Measurements from ENCODE around the gene STYXL1.

STYXL1 gene

GRCh38 chr7:75967487-75967997 lies 80.3 kb downstream of the STYXL1 start:
- H3K4me3 ChIP-seq (replicated peaks; ENCODE audit: low read depth, low read length) = no peak overlapping the region
- no peak for TF ChIP-seq CTCF (IDR thresholded peaks at IDR 0.05; ENCODE audit: low read length, missing control alignments)
- DNase-seq (ENCODE audit: low read depth) = no peak

- TF ChIP-seq CTCF (IDR thresholded peaks at IDR 0.05; ENCODE audit: low read length, missing control alignments) = no peak
- no peak for DNase-seq (ENCODE audit: low read depth)
- no peak overlapping the region for H3K4me3 ChIP-seq (replicated peaks; ENCODE audit: low read depth, low read length)
Observed at GRCh38 chr7:75967055-75967454, 80.7 kb downstream of the STYXL1 start.

GRCh38 chr7:75966190-75966961 lies 81.4 kb downstream of the STYXL1 start:
- H3K4me3 ChIP-seq (replicated peaks; ENCODE audit: low read depth, low read length) = no peak overlapping the region
- DNase-seq (ENCODE audit: low read depth) = no peak
- TF ChIP-seq CTCF (IDR thresholded peaks at IDR 0.05; ENCODE audit: low read length, missing control alignments) = no peak

GRCh38 chr7:75965617-75966016 lies 82.2 kb downstream of the STYXL1 start:
- TF ChIP-seq CTCF (IDR thresholded peaks at IDR 0.05; ENCODE audit: low read length, missing control alignments) = no peak
- DNase-seq (ENCODE audit: low read depth) = no peak
- no peak overlapping the region for H3K4me3 ChIP-seq (replicated peaks; ENCODE audit: low read depth, low read length)

GRCh38 chr7:75963381-75963995 lies 84.3 kb downstream of the STYXL1 start:
- no peak overlapping the region for H3K4me3 ChIP-seq (replicated peaks; ENCODE audit: low read depth, low read length)
- TF ChIP-seq CTCF (IDR thresholded peaks at IDR 0.05; ENCODE audit: low read length, missing control alignments) = no peak
- DNase-seq (ENCODE audit: low read depth) = peak; percentile 30

- no peak overlapping the region for H3K4me3 ChIP-seq (replicated peaks; ENCODE audit: low read depth, low read length)
- TF ChIP-seq CTCF (IDR thresholded peaks at IDR 0.05; ENCODE audit: low read length, missing control alignments) = no peak
- DNase-seq (ENCODE audit: low read depth) = peak; percentile 84
Observed at GRCh38 chr7:75962607-75963380, 85.0 kb downstream of the STYXL1 start.
